ENCODE data around the gene CACNA1C.

GRCh38 chr12:2156333-2156732 is 103.5 kb downstream of the CACNA1C start:
- TF ChIP-seq CTCF (IDR thresholded peaks at IDR 0.05) (no peak), POLR2A (IDR thresholded peaks at IDR 0.05) (no peak)
